Fibroblast of villous mesenchyme (primary cell): Measurements from ENCODE around the gene PIR. TPM values are rescaled to one million over a fixed set of nuclear protein-coding genes. Genes with fewer than 3 reads are reported as not detected.

Experiments
- DNase-seq: peaks from one replicate; pipeline ENCODE4 v3.0.0-alpha.2; 2010; ENCODE audit warnings: low read depth
- H3K4me3 ChIP-seq: 2 replicates; pipeline ENCODE4 v1.5.1; 2011; ENCODE audit warnings: low read depth, mild to moderate bottlenecking, low read length
- total RNA-seq: library from RNA; depleted of rRNA; stranded (reverse); fragments of >200 nt; gene quantifications from 2 replicates; pipeline ENCODE4 v1.2.3, GENCODE V29; 2012
- TF ChIP-seq, protein P1 (sequence below): IDR thresholded peaks from 2 replicates; pipeline ENCODE4 v1.5.1; 2012; ENCODE audit warnings: low read depth, mild to moderate bottlenecking, low read length; ENCODE audit not compliant: insufficient read depth

PIR gene
- total RNA-seq, 1 donor, result 17.7 TPM

DNA sequence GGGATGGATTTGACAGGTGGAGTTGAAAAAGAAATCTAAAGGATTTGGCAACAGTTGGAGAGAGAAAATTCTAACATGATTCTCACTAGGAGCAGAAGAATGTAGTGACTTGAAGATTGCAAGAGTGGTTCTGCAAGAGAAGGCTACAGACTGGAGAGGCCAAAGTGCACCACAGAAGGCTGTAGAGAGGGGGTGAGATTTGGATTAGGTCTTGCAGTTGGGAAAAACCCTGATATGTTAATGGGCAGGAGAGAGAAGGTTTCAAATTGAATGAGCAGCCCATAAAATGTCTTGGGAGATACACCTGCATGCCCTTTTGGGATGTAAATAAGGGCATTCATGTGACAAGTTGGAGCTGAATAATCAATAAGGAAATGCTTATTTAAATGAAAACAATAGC lies 94.3 kb downstream of the PIR start:
- H3K4me3 ChIP-seq, result no peak overlapping the region
- TF ChIP-seq, protein P1, sequence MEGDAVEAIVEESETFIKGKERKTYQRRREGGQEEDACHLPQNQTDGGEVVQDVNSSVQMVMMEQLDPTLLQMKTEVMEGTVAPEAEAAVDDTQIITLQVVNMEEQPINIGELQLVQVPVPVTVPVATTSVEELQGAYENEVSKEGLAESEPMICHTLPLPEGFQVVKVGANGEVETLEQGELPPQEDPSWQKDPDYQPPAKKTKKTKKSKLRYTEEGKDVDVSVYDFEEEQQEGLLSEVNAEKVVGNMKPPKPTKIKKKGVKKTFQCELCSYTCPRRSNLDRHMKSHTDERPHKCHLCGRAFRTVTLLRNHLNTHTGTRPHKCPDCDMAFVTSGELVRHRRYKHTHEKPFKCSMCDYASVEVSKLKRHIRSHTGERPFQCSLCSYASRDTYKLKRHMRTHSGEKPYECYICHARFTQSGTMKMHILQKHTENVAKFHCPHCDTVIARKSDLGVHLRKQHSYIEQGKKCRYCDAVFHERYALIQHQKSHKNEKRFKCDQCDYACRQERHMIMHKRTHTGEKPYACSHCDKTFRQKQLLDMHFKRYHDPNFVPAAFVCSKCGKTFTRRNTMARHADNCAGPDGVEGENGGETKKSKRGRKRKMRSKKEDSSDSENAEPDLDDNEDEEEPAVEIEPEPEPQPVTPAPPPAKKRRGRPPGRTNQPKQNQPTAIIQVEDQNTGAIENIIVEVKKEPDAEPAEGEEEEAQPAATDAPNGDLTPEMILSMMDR, result no peak
- DNase-seq, result no peak

DNA sequence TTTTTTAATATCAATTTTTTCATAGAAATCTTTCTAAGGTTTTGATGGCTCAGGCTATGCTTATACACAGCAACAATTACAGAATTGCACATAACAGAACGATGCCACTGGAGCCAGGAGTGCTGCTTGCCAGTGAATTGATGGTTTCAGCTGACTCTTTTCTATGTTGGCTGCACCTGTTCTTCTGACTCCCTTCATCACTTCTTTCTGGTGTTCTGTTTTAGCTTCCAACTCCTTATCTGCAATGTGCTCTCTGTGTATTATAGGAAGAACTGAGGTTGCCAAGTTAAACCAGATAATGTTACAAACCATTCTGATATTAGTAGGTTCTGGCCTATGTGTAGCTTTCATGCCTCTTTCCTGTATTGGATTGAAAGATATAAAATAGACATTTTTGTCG lies 97.3 kb downstream of the PIR start:
- no peak overlapping the region for H3K4me3 ChIP-seq
- TF ChIP-seq, protein P1, result no peak

DNA sequence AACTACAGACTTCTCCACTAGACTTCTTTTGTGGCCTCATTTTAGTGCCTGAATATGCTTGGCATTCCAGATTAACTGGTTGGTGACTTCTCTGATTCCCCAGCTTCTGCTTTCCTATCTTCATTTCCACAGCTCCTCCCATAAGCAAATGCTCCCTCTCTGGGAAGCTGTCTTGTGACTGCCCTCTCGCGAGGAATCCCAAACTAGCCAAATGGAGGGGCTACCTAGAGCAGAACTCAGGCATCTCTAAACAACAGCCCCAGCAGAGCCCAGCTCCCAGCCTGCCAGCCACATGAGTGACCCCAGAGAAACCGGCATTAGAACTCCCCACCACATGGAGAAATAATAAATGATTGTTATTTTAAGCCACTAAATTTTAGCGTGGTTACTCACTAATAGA lies 101.3 kb downstream of the PIR start:
- no peak overlapping the region for H3K4me3 ChIP-seq
- TF ChIP-seq, protein P1, result no peak
- no peak for DNase-seq

More for the DNA sequence above, 97.3 kb downstream of the PIR start:
- no peak for DNase-seq

DNA sequence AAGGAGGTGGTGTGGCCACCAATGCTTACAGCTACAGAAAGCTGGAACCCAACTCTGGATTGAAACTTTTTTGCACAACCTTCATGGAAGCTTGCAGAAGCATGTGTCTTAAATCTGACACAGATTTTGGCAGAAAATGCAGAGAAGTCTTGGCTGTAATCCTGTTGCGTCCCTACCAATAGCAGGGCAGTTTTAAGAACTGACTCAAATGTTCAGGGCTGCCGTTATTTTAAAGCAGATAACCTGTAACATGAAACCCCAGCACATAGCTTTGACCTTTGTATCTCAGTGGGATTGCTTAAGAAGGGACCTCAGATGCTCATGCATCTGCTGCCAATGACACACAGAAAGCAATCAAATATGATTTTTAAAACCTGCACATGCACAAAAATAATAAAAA lies 108.8 kb downstream of the PIR start, which contains the start of gene VEGFD:
Gene VEGFD, minus strand, starts transcription at position 110 of the 400 bp plus-strand sequence. CDS start 467 bp downstream, outside the sequence.
- TF ChIP-seq, protein P1, result no peak
- no peak within 1 kb of the TSS for H3K4me3 ChIP-seq
- peak; percentile 58 for DNase-seq

DNA sequence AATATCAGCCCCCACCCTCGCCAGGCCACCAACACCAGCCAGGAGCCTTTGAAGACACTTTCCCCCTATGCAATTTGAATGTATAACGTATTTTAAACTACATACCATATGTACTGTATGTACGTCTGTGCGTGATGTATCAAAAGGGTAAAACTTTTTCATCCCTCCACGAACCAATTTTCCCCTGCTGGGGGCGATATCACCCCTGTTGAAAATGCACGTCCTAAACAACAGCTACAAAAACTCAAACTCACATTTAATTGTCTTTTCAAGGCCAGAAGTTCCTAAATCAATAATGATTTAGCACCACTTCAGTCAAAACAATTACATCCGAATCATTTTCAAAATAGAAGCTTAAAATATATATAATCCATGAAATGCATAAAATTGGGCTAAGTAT lies 110.3 kb downstream of the PIR start:
- H3K4me3 ChIP-seq, result no peak overlapping the region
- DNase-seq, result no peak
- TF ChIP-seq, protein P1, result peak; percentile 16

DNA sequence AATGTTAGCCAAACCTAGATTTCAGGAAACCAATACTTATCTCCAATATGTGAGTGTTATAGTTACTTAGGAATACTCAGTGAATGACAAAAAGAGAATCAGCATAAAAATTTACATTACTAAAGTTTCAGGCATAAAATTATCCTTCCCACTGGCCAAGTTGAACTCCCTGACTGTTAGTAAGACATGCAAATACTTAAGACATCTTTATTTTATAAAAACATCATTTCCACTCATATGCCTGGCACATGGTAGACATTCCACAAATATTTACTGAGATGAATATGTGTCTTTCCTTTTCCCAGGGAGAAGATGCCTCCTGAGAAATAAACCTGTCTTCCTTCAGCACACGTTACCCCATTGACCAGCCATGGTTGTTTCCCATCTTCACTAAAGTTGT lies 116.2 kb downstream of the PIR start:
- H3K4me3 ChIP-seq, result no peak overlapping the region
- TF ChIP-seq, protein P1, result no peak
- peak; percentile 2 for DNase-seq

DNA sequence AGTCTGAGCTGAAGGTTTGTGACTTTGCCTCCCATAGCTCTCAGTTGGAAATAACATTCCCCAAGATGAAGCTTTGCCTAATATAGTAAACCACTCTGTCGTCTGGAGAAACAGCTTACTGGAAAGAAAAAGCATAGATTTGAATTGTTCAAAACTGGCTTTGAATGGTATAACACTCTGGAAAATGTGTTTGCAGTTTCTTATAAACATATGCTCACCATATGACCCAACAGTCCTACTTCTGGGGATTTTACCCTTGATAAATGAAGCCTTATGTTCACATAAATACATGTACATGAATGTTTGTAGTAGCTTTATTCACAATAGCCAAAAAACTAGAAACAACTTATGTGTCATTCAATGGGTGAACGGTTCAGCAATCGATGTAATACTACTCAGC lies 119.2 kb downstream of the PIR start:
- TF ChIP-seq, protein P1, result no peak
- DNase-seq, result no peak
- H3K4me3 ChIP-seq, result no peak overlapping the region
